ENCODE results near the gene FFAR2.
A peak's percentile ranks its signal among the peaks of the same experiment; 100 is the strongest.

The FFAR2 gene

DNA sequence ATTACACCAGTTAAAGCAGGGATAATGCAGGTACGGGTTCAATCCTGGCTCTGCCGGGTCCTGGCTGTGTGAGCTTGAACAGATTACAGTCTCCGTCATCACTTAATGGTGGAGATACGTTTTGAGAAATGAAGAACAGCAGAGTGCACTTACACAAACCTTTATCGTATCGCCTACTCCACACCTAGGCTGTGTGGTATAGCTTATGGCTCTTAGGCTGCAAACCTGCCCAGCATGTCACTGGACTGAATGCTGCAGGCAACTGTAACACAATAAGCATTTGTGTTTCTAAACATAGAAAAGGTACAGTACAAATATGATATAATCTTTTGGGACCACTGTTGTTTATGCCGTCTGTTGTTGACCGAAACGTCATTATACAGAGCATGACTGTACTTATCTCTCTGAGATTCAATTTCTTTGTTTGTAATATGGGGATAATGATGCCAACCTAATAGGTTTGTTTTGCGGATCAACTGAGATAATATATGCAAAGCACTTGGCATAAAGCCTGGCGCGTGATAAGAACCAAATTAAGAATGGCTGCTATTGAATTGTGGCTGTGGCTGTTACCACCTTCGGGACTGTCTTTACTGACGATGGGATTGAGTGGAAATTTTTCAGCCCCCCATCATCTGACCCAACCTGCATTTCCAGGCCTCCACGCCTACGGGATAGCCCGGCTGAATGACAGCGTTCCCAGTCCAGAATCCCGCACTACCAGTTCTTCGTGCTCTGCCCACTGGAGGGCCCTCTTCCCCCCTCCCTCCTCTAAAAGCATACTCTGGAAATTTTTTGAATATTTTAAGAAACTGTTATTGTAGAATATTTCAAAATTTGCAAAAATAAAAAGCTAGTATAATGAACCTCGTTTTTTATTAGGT, 31.0 kb downstream of the FFAR2 start:
- Mint-ChIP-seq H3K36me3 (no peaks in the 10 kb centered on the region), H3K9me3 (ENCODE audit: low read depth) (no peaks in the 10 kb centered on the region), H3K4me3 (no peak overlapping the region), H3K4me1 (ENCODE audit: low read depth) (no peaks in the 10 kb centered on the region), H3K27ac (no peak overlapping the region), H3K27me3 (no peaks in the 10 kb centered on the region)

DNA sequence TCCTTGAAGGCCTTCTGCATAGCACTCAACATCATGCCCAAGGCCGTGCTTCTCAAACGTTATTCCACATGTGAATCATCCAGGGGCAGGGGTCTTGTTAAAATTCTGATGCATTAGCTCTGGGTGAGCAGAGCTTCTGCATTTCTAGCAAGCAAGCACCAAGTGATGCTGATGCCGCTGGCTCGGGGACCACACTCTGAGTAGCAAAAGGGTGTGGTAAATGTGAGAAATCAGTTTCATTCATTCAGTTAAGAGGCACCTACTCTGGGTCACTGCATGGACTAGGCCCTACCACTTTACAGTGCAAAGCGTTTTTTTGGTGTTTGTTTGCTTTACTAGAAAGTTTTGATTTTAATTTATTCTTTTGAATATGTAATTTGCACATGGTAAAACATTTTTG, 35.0 kb downstream of the FFAR2 start:
- H3K9me3 Mint-ChIP-seq (ENCODE audit: low read depth) = no peaks in the 10 kb centered on the region
- H3K27me3 Mint-ChIP-seq = no peaks in the 10 kb centered on the region
- H3K4me1 Mint-ChIP-seq (ENCODE audit: low read depth) = peaks cover 7% of the 10 kb centered on the region
- no peak overlapping the region for H3K27ac Mint-ChIP-seq
- no peak overlapping the region for H3K4me3 Mint-ChIP-seq
- no peaks in the 10 kb centered on the region for H3K36me3 Mint-ChIP-seq

DNA sequence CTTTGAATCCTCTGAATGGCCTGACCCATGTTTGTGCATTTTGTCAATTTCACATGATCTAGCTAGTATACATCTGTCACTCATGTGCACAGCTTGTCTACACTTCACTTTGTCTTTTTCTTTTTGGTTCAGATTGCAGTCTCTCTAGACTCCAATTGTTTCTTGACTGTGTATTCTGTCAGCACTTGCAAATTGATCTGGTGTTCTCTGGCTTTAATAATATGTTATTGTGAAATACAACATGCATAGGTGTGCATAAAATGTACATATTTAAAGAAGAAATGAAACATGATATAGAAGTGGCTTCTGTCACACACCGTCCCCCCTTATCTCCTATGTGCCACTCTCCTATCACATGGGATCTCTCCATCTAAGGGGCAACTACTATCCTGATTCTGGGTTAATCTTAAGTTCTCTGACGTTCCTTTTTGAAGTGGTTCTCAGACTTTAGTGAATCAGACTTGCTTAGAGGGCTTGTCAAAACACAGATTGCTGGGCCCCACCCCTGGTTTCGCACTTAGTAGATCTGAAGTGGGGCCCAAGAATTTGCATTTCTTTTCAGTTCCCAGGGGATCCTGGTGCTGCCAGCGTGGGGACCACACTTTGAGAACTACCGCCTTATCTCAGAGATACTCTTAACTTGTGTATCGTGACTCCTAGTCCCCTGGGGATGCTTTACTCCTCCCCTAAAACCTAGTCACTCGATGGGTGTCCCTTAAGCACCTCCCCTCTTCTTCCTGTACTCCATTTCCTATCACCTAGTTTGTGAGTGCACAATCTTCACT, 36.4 kb downstream of the FFAR2 start:
- Mint-ChIP-seq H3K9me3 (ENCODE audit: low read depth) (no peaks in the 10 kb centered on the region), H3K27me3 (no peaks in the 10 kb centered on the region), H3K4me3 (no peak overlapping the region), H3K27ac (no peak overlapping the region), H3K36me3 (no peaks in the 10 kb centered on the region), H3K4me1 (ENCODE audit: low read depth) (peaks cover 7% of the 10 kb centered on the region)

DNA sequence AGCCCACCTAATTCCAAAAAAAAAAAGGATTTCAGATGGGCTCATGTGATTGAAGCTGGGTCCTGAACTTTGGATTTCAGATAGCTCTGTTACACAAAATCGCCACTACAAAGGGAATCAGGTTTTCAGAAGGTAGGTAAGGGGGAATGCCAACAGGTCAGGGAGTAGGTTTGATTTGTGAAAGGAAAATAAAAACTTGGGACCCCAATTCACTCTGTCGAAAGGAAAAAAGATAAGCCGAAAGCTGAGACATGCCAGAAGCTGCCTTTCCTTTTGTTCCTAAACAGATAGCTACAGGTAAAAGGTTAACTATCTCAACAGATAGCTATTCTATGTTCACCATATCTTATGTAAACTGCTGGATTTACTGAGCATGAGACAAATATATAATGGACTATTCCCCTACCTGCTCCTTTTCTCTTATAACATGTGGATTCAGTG, 38.2 kb downstream of the FFAR2 start:
- peaks cover 7% of the 10 kb centered on the region for H3K4me1 Mint-ChIP-seq (ENCODE audit: low read depth)
- no peaks in the 10 kb centered on the region for H3K9me3 Mint-ChIP-seq (ENCODE audit: low read depth)
- no peak overlapping the region for H3K4me3 Mint-ChIP-seq
- H3K36me3 Mint-ChIP-seq = no peaks in the 10 kb centered on the region
- H3K27me3 Mint-ChIP-seq = peaks cover 2% of the 10 kb centered on the region
- H3K27ac Mint-ChIP-seq = no peak overlapping the region

DNA sequence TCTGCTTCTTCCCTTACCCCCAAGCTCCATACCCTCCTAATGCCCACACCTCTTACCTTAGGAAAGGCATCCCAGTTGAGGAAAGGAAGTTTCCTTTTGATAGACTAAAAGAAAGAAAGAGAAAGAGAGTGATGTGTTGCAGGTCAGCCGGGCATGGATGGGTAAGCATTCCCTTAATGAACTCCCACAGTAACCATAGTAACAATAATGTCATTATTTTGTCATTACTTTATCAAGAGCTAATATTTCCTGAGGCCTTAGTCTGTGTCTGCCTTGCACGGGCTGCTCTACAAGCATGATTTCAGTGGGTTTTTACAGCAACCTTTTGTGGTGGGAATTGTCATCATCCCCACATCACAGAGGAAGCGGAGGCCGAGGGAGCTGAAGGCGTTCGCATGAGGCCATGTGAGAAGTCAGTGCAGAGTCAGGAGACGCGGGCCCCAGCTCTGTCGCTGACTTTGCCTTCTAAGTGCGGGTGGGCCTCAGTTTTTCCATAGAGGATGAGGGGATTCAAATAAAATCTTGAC, 39.7 kb downstream of the FFAR2 start:
- Mint-ChIP-seq H3K9me3 (ENCODE audit: low read depth) (no peaks in the 10 kb centered on the region), H3K27me3 (peaks cover 3% of the 10 kb centered on the region), H3K36me3 (no peaks in the 10 kb centered on the region), H3K4me1 (ENCODE audit: low read depth) (peaks cover 7% of the 10 kb centered on the region), H3K4me3 (no peak overlapping the region), H3K27ac (no peak overlapping the region)

GRCh38 chr19:35488677-35489076, 40.6 kb downstream of the FFAR2 start:
- H3K27ac Mint-ChIP-seq = no peak overlapping the region

DNA sequence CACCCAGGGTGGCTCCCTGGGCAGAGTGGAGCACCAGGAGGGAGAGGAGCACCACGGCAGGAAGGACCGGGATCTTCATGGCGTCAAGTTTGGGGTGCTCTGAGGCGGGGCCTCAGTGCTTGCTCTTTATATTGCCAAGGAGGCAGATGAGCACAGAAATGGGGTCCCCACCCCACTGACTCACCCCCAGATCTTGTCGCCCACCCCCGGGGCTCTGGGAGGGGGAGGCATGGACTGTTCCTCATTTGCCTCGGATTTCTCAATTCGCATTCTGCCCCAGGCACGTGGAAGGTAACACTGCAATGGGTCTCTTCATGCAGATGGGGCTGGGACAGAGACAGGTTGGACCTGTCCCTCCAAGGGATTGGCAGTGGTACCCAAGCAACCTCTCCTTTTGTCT, 42.3 kb downstream of the FFAR2 start, which contains the start of gene KRTDAP:
Gene KRTDAP (minus strand): TSS at position 101 of the 400 bp plus-strand sequence. CDS start 22 bp downstream, at position 79.
- H3K4me1 Mint-ChIP-seq (ENCODE audit: low read depth) = peaks cover 4% of the 10 kb centered on the region
- no peak within 1 kb of the TSS for H3K4me3 Mint-ChIP-seq
- peaks cover 3% of the 10 kb centered on the region for H3K27me3 Mint-ChIP-seq
- no peak within 1 kb of the TSS for H3K27ac Mint-ChIP-seq
- H3K9me3 Mint-ChIP-seq (ENCODE audit: low read depth) = no peaks in the 10 kb centered on the region
- no peaks in the 10 kb centered on the region for H3K36me3 Mint-ChIP-seq

More at GRCh38 chr19:35488677-35489076, 40.6 kb downstream of the FFAR2 start:
- Mint-ChIP-seq H3K36me3 (no peaks in the 10 kb centered on the region), H3K9me3 (ENCODE audit: low read depth) (no peaks in the 10 kb centered on the region), H3K4me3 (no peak overlapping the region), H3K27me3 (peaks cover 3% of the 10 kb centered on the region), H3K4me1 (ENCODE audit: low read depth) (peaks cover 7% of the 10 kb centered on the region)

- H3K4me3 Mint-ChIP-seq = no peak overlapping the region
Observed at GRCh38 chr19:35491836-35492360, 43.8 kb downstream of the FFAR2 start.

DNA sequence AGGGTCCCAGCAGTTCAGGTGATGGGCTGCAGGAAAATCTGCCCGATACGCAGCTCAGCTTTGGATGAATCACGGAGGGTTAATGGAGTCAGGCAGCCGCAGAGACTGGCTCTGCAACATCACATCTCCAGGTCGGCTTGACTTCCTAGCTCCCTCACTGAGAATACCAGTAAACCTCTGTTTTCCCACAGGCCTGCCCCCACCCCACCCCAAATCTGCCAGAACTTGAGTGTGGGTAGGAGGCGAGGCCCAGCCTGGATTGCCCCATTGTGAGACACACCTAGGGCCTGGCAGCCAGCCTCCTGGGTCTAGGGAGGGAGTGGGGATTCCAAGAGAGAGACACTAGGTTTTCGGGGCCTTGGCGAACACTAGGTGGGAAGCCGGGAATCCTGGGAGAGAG, 45.9 kb downstream of the FFAR2 start:
- H3K27me3 Mint-ChIP-seq = peaks cover 3% of the 10 kb centered on the region
- no peaks in the 10 kb centered on the region for H3K36me3 Mint-ChIP-seq
- H3K4me3 Mint-ChIP-seq = no peak overlapping the region
- H3K27ac Mint-ChIP-seq = no peak overlapping the region
- peaks cover 7% of the 10 kb centered on the region for H3K4me1 Mint-ChIP-seq (ENCODE audit: low read depth)
- no peaks in the 10 kb centered on the region for H3K9me3 Mint-ChIP-seq (ENCODE audit: low read depth)

More at GRCh38 chr19:35491836-35492360, 43.8 kb downstream of the FFAR2 start:
- Mint-ChIP-seq H3K36me3 (no peaks in the 10 kb centered on the region), H3K27ac (no peak overlapping the region), H3K4me1 (ENCODE audit: low read depth) (peaks cover 7% of the 10 kb centered on the region), H3K9me3 (ENCODE audit: low read depth) (no peaks in the 10 kb centered on the region), H3K27me3 (peaks cover 3% of the 10 kb centered on the region)

DNA sequence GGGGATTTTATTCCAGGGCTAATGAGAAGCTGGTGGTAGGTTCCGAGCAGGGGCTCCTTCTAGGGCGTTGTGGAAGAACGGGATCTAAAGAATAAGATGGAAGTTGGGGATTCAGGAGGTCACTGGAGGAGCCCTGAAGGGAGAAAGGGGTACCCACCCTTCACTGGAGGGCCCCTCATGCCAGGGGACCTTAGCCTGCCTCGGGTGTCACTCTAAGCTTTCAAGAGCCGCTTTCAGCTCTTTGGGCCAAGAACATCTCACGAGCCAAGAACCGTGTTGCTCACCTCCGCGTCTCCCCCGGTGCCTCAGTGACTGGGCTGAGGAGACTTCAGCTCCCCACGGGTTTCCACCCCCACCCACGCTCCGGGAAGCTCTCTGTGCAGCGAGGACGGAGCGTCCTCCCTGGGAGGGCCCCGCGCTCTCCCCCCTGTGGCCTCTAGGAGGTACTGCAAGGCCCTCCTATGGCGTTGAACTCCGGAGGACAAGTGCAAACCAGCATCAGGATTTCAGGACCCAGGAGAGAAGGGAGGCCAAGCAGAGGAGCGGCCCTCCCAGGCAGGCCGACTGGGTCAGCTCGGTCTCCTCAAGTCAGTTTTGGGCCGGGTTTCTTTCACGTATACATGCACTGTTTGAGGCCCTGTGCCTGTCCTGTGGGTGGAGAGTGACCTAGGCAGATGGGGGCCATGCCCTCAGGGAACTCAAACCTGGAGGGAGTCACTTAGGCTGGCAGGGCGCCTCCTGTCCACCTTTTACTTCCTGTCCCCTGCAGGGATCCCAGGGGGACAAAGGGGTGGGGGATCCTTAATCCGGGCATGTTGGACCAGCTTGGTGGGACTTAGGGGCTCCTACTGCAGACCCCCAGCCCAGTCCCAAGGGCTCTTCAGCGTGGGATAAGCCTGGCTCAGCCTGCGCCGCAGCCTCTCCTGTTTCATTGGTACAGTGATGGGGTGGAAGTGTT, 47.3 kb downstream of the FFAR2 start:
- H3K36me3 Mint-ChIP-seq = no peaks in the 10 kb centered on the region
- H3K27ac Mint-ChIP-seq = no peak overlapping the region
- H3K4me3 Mint-ChIP-seq = peak overlapping the region; percentile 13
- H3K9me3 Mint-ChIP-seq (ENCODE audit: low read depth) = no peaks in the 10 kb centered on the region
- H3K4me1 Mint-ChIP-seq (ENCODE audit: low read depth) = peaks cover 7% of the 10 kb centered on the region
- peaks cover 3% of the 10 kb centered on the region for H3K27me3 Mint-ChIP-seq

- Mint-ChIP-seq H3K9me3 (ENCODE audit: low read depth) (no peaks in the 10 kb centered on the region), H3K27ac (no peak overlapping the region), H3K27me3 (no peaks in the 10 kb centered on the region), H3K4me1 (ENCODE audit: low read depth) (peaks cover 7% of the 10 kb centered on the region), H3K4me3 (no peak overlapping the region), H3K36me3 (no peaks in the 10 kb centered on the region)
Observed at GRCh38 chr19:35497406-35497805, 49.3 kb downstream of the FFAR2 start.

DNA sequence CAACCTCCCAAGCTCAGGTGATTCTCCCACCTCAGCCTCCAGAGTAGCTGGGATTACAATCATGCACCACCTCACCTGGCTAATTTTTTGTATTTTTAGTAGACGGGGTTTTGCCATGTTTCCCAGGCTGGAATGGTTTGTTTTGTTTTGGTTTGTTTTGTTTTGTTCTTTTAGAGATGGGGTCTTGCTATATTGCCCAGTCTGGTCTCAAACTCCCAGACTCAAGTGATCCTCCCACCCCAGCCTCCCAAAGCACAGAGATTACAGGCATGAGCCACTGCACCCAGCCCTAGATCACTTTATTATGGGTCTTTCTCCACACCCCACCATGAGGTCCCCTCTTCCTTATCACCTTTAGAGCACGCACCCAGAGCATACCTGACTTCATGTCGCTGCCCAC, 50.2 kb downstream of the FFAR2 start:
- peaks cover 7% of the 10 kb centered on the region for H3K4me1 Mint-ChIP-seq (ENCODE audit: low read depth)
- no peak overlapping the region for H3K4me3 Mint-ChIP-seq
- no peaks in the 10 kb centered on the region for H3K9me3 Mint-ChIP-seq (ENCODE audit: low read depth)
- H3K27ac Mint-ChIP-seq = no peak overlapping the region
- no peaks in the 10 kb centered on the region for H3K27me3 Mint-ChIP-seq
- no peaks in the 10 kb centered on the region for H3K36me3 Mint-ChIP-seq

GRCh38 chr19:35498984-35499527, 51.0 kb downstream of the FFAR2 start:
- peaks cover 7% of the 10 kb centered on the region for H3K4me1 Mint-ChIP-seq (ENCODE audit: low read depth)
- no peaks in the 10 kb centered on the region for H3K9me3 Mint-ChIP-seq (ENCODE audit: low read depth)
- no peaks in the 10 kb centered on the region for H3K27me3 Mint-ChIP-seq
- no peaks in the 10 kb centered on the region for H3K36me3 Mint-ChIP-seq
- no peak overlapping the region for H3K27ac Mint-ChIP-seq
- H3K4me3 Mint-ChIP-seq = no peak overlapping the region

DNA sequence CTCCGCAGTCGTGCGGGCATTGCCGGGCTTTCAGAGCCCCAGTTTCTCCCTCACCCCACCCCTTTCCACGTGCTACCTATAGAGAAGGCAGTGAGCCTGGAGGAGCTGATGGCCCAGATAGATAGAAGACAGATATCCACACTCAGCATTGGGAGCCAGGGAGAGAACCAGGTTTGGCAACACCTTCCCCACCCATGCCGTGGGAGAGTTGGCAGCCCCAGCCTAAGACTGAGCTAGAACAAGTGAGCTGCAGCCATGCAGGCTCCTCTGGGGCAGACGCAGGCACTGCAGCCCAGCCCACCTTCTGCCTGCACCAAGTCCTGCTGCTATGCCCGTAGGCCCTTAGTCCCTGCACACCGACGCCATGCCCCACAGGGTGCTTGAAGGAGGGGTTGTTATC, 52.6 kb downstream of the FFAR2 start:
- H3K9me3 Mint-ChIP-seq (ENCODE audit: low read depth) = no peaks in the 10 kb centered on the region
- peaks cover 3% of the 10 kb centered on the region for H3K27me3 Mint-ChIP-seq
- H3K36me3 Mint-ChIP-seq = no peaks in the 10 kb centered on the region
- no peak overlapping the region for H3K27ac Mint-ChIP-seq
- H3K4me1 Mint-ChIP-seq (ENCODE audit: low read depth) = peaks cover under 1% of the 10 kb centered on the region
- H3K4me3 Mint-ChIP-seq = no peak overlapping the region
